HepG2 (cell line): Measurements from ENCODE around the gene AKAP8L.

ENCODE experiments used
- BRCA1 ChIP-seq: sonication (generic); formaldehyde crosslinking; IDR thresholded peaks from 2 replicates; pipeline ENCODE4 v1.4.0; 2020; ENCODE audit warnings: missing genetic modification reagents
- CBFB ChIP-seq: sonication (generic); formaldehyde crosslinking; IDR thresholded peaks from 2 replicates; pipeline ENCODE4 v1.4.0; 2020; ENCODE audit warnings: missing genetic modification reagents
- EP300 ChIP-seq, 3 experiments: sonication (generic) in 1 of 3; formaldehyde crosslinking in 1 of 3; IDR thresholded peaks; 2 replicates each; pipeline versions ENCODE4 v1.5.1 to v1.6.1; 2011 to 2020; ENCODE audit warnings: low read depth in 2 of 3, low read length in 2 of 3, borderline replicate concordance in 1 of 3, improper control_type of control experiment in 1 of 3, mild to moderate bottlenecking in 1 of 3, missing genetic modification reagents in 1 of 3, moderate library complexity in 1 of 3
- GATAD2A ChIP-seq: IDR thresholded peaks from 2 replicates; pipeline ENCODE4 v1.6.1; 2016
- HNF4A ChIP-seq: sonication (generic); formaldehyde crosslinking; IDR thresholded peaks from 2 replicates; pipeline ENCODE4 v1.4.0; 2020; ENCODE audit warnings: missing genetic modification reagents
- MXI1 ChIP-seq: IDR thresholded peaks from 3 replicates; pipeline ENCODE4 v1.6.1; 2012; ENCODE audit warnings: low read depth, low read length, inconsistent platforms, borderline replicate concordance
- ONECUT2 ChIP-seq: sonication (generic); formaldehyde crosslinking; IDR thresholded peaks from 2 replicates; pipeline ENCODE4 v1.4.0; 2020; ENCODE audit warnings: missing genetic modification reagents
- REST ChIP-seq, 2 experiments: IDR thresholded peaks; 2 replicates each; pipeline ENCODE4 v1.6.1; 2011 to 2012; ENCODE audit warnings: low read length in 2 of 2, borderline replicate concordance in 1 of 2, low read depth in 1 of 2, mild to moderate bottlenecking in 1 of 2, moderate library complexity in 1 of 2
- RFX1 ChIP-seq: fragments of 450-650 bp; IDR thresholded peaks from 2 replicates; pipeline ENCODE4 v1.6.1; 2017
- TBL1XR1 ChIP-seq: fragments of 150-350 bp; IDR thresholded peaks from 2 replicates; pipeline ENCODE4 v1.6.1; 2014; ENCODE audit warnings: borderline replicate concordance, low read length; ENCODE audit not compliant: partially characterized antibody
- ZBTB43 ChIP-seq: sonication (generic); formaldehyde crosslinking; conservative IDR thresholded peaks from 2 replicates; pipeline ENCODE4 v1.4.0; 2020; ENCODE audit warnings: missing genetic modification reagents
- ZNF639 ChIP-seq: conservative IDR thresholded peaks from 2 replicates; pipeline ENCODE4 v1.6.1; 2018; ENCODE audit warnings: missing genetic modification reagents

GRCh38 chr19:15455996-15456395 is 37.2 kb upstream of the AKAP8L start:
- TF ChIP-seq EP300 (IDR thresholded peaks at IDR 0.05; ENCODE audit: low read depth in 2 of 2, low read length in 2 of 2) (no peak), EP300 (CRISPR knock-in tag; IDR thresholded peaks at IDR 0.05; ENCODE audit: borderline replicate concordance) (no peak), ZNF639 (CRISPR knock-in tag) (no peak), TBL1XR1 (no peak), RFX1 (no peak), MXI1 (no peak), ZBTB43 (CRISPR knock-in tag) (no peak), HNF4A (CRISPR knock-in tag) (no peak), ONECUT2 (CRISPR knock-in tag) (no peak), CBFB (CRISPR knock-in tag) (no peak), GATAD2A (CRISPR knock-in tag) (no peak), REST (IDR thresholded peaks at IDR 0.05; ENCODE audit: borderline replicate concordance in 1 of 2, low read depth in 1 of 2, low read length in 2 of 2) (no peak), BRCA1 (no peak)
